A673 (cell line): ENCODE results near the gene CPPED1. TPM values are rescaled to one million over a fixed set of nuclear protein-coding genes. Genes with fewer than 3 reads are reported as not detected.

Source experiments
- BruUV-seq: library from RNA; stranded (reverse); fragments of 400-500 nt; replicated peaks from 2 replicates; lab custom pipeline; 2021; lab: Mats Ljungman, UMichigan
- CTCF ChIA-PET: fragments of 300-600 bp; sonication (Branson Sonifier 250); formaldehyde crosslinking; loops from one replicate; lab custom pipeline; 2022; ENCODE audit warnings: antibody characterized with exemption; lab: Charles Lee
- POLR2A ChIA-PET: fragments of 300-600 bp; sonication (Branson Sonifier 250); formaldehyde crosslinking; loops from one replicate; lab custom pipeline; 2022; ENCODE audit warnings: antibody characterized with exemption; ENCODE audit not compliant: low non-redundant PET; lab: Charles Lee
- DNase-seq: peaks from one replicate; pipeline ENCODE4 v3.0.0-alpha.2; 2015; ENCODE audit warnings: low spot score
- H3K27ac ChIP-seq: fragments of 200-600 bp; sonication (generic); 2 replicates; pipeline ENCODE4 v1.5.1; 2016; ENCODE audit warnings: mixed run types, low read depth, mild to moderate bottlenecking, mixed read lengths, antibody characterized with exemption, low read length; ENCODE audit not compliant: poor library complexity, severe bottlenecking
- H3K27me3 ChIP-seq: fragments of 200-600 bp; sonication (generic); replicated peaks from 2 replicates; pipeline ENCODE4 v1.6.1; 2017; ENCODE audit warnings: mixed run types, low read depth, mild to moderate bottlenecking, mixed read lengths, antibody characterized with exemption, low read length; ENCODE audit not compliant: insufficient read depth, poor library complexity
- H3K36me3 ChIP-seq: fragments of 200-600 bp; sonication (generic); 2 replicates; pipeline ENCODE4 v1.6.1; 2016; ENCODE audit warnings: mixed run types, mild to moderate bottlenecking, mixed read lengths, antibody characterized with exemption, low read length; ENCODE audit not compliant: insufficient read depth, poor library complexity, severe bottlenecking
- H3K4me1 ChIP-seq: fragments of 200-600 bp; sonication (generic); 2 replicates; pipeline ENCODE4 v1.6.1; 2017; ENCODE audit warnings: mixed run types, mild to moderate bottlenecking, mixed read lengths, antibody characterized with exemption, low read length; ENCODE audit not compliant: insufficient read depth, poor library complexity, severe bottlenecking
- H3K4me3 ChIP-seq: fragments of 200-600 bp; sonication (generic); 2 replicates; pipeline ENCODE4 v1.5.1; 2016; ENCODE audit warnings: low read depth, mixed run types, mild to moderate bottlenecking, mixed read lengths, low read length; ENCODE audit not compliant: poor library complexity, severe bottlenecking
- H3K9me3 ChIP-seq: fragments of 200-600 bp; sonication (generic); 2 replicates; pipeline ENCODE4 v1.6.1; 2016; ENCODE audit warnings: mixed run types, low read depth, mild to moderate bottlenecking, mixed read lengths, antibody characterized with exemption, low read length; ENCODE audit not compliant: poor library complexity, severe bottlenecking
- EZH2 ChIP-seq: fragments of 200-600 bp; sonication (generic); IDR thresholded peaks from 2 replicates; pipeline ENCODE4 v1.6.1; 2017; ENCODE audit warnings: borderline replicate concordance, low read depth, mild to moderate bottlenecking, mixed read lengths, antibody characterized with exemption, low read length; ENCODE audit not compliant: poor library complexity, severe bottlenecking
- intact Hi-C: fragments of 100-400 bp; cut with micrococcal nuclease; formaldehyde crosslinking; loops from one replicate; pipeline ENCODE4 v1.10.0; 2022; ENCODE audit not compliant: unreplicated experiment
- total RNA-seq: library from RNA; stranded (reverse); gene quantifications from 2 replicates; pipeline ENCODE4 v1.2.3, GENCODE V29; 2021
- TF ChIP-seq, protein P1 (sequence below): fragments of 300-800, 200-600 bp; sonication (generic); conservative IDR thresholded peaks from 2 replicates; pipeline ENCODE4 v1.5.1; 2017; ENCODE audit warnings: low read depth, mild to moderate bottlenecking, antibody characterized with exemption, low read length, moderate library complexity, mixed read lengths

CPPED1 gene
- total RNA-seq, 1 experiment from 2014 or later = 0.90 TPM

DNA sequence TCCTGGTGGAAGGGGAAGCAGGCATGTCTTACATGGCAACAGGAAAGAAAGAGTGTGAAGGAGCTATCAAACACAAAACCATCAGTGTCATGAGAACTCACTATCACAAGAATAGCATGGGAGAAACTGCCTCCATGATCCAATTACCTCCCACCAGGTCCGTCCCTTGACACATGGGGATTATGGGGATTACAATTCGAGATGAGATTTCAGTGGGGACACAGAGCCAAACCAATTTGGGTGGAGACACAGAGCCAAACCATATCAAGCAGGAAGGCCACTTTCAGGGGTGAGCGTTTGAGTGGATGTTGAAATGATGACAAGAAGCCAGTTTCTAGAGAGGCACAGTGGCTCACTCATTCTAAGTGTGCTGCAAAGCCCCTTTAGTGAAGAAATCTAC, 143.8 kb downstream of the CPPED1 start:
- no peak overlapping the region for H3K4me3 ChIP-seq
- no TSS peak for BruUV-seq
- intact Hi-C loops = no loop called here
- no peak for DNase-seq
- H3K36me3 ChIP-seq = no peaks in the 10 kb centered on the region
- H3K27me3 ChIP-seq = no peaks in the 10 kb centered on the region
- peaks cover 4% of the 10 kb centered on the region for H3K9me3 ChIP-seq
- ChIA-PET POLR2A (no interaction called here), CTCF (no interaction called here)
- TF ChIP-seq, protein P1, sequence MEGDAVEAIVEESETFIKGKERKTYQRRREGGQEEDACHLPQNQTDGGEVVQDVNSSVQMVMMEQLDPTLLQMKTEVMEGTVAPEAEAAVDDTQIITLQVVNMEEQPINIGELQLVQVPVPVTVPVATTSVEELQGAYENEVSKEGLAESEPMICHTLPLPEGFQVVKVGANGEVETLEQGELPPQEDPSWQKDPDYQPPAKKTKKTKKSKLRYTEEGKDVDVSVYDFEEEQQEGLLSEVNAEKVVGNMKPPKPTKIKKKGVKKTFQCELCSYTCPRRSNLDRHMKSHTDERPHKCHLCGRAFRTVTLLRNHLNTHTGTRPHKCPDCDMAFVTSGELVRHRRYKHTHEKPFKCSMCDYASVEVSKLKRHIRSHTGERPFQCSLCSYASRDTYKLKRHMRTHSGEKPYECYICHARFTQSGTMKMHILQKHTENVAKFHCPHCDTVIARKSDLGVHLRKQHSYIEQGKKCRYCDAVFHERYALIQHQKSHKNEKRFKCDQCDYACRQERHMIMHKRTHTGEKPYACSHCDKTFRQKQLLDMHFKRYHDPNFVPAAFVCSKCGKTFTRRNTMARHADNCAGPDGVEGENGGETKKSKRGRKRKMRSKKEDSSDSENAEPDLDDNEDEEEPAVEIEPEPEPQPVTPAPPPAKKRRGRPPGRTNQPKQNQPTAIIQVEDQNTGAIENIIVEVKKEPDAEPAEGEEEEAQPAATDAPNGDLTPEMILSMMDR = no peak
- no peak for TF ChIP-seq EZH2
- H3K4me1 ChIP-seq = no peaks in the 10 kb centered on the region
- no peak overlapping the region for H3K27ac ChIP-seq

DNA sequence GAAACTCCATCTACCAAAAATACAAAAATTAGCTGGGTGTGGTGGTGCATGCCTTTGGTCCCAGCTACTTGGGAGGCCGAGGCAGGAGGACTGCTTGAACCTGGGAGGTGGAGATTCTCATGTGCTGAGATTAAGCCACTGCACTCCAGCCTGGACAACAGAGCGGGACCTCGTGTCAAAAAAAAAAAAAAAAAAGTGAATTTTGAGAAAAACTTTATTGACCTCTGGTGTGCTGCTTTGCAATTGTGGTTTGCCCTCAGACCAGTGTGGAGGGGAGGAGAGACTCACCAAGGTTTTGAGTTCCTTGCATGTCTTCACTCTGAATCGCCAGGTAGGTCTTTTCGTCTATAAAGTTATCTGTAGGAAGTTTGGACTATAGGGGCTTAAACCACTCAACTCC, 145.2 kb downstream of the CPPED1 start:
- Histone ChIP-seq H3K27me3 (no peaks in the 10 kb centered on the region), H3K36me3 (no peaks in the 10 kb centered on the region), H3K4me3 (no peak overlapping the region), H3K9me3 (peaks cover 4% of the 10 kb centered on the region), H3K27ac (no peak overlapping the region), H3K4me1 (no peaks in the 10 kb centered on the region)
- CTCF ChIA-PET = no interaction called here
- intact Hi-C loops = no loop called here
- BruUV-seq = no TSS peak
- POLR2A ChIA-PET = no interaction called here
- TF ChIP-seq EZH2 = no peak
- TF ChIP-seq, protein P1 = no peak
- DNase-seq = no peak

DNA sequence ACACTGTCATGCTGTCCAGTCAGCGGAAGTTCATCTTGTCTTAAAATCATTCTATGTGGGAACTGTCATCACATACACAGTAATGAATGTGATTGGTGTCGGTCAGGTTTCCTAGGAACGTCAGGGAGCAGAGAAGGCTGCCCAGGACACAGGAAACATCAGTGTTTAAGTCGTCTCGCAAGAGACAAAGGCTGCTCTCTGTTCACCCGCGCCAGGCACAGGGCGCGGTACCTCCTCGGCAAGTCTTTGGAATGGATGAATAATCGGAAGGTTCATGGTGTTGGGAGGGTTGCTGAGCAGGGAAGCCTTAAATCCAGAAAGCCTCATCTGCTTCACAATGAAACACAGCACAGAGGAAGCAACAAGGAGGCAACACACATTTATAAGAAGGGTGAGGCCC, 148.2 kb downstream of the CPPED1 start:
- no peak overlapping the region for H3K27ac ChIP-seq
- TF ChIP-seq, protein P1 = no peak
- TF ChIP-seq EZH2 = no peak
- no peak for DNase-seq
- intact Hi-C loops = no loop called here
- BruUV-seq = no TSS peak
- no peaks in the 10 kb centered on the region for H3K27me3 ChIP-seq
- CTCF ChIA-PET = no interaction called here
- H3K4me3 ChIP-seq = no peak overlapping the region
- H3K4me1 ChIP-seq = no peaks in the 10 kb centered on the region
- H3K36me3 ChIP-seq = no peaks in the 10 kb centered on the region
- POLR2A ChIA-PET = no interaction called here
- peaks cover 4% of the 10 kb centered on the region for H3K9me3 ChIP-seq
